HepG2 (cell line): ENCODE measurements around the gene HSD11B1. TPM values are rescaled to one million over a fixed set of nuclear protein-coding genes. Genes with fewer than 3 reads are reported as not detected.

ENCODE experiments used
- IKZF1 ChIP-seq: fragments of 450-650 bp; IDR thresholded peaks from 2 replicates; pipeline ENCODE4 v1.7.1; 2016
- ZNF317 ChIP-seq: sonication (generic); formaldehyde crosslinking; IDR thresholded peaks from 2 replicates; pipeline ENCODE4 v1.5.0; 2020; ENCODE audit warnings: mild to moderate bottlenecking, missing genetic modification reagents
- ZNF550 ChIP-seq: sonication (generic); formaldehyde crosslinking; IDR thresholded peaks from 2 replicates; pipeline ENCODE4 v1.4.0; 2020; ENCODE audit warnings: mild to moderate bottlenecking, missing genetic modification reagents, borderline replicate concordance
- ZNF777 ChIP-seq: sonication (generic); formaldehyde crosslinking; IDR thresholded peaks from 2 replicates; pipeline ENCODE4 v1.4.0; 2020; ENCODE audit warnings: missing genetic modification reagents
- polyA plus RNA-seq, 8 experiments: library from polyadenylated mRNA; depleted of rRNA in 3 of 8; stranded (reverse) in 7 of 8; unstranded in 1 of 8; fragments of >200 nt; fragmentation: Illumina TruSeq in 4 of 8; extraction: Trizol in 4 of 8; gene quantifications; 2 replicates each; pipeline versions ENCODE4 v1.2.1 to v1.2.3, GENCODE V29; 2011 to 2016; ENCODE audit warnings: low read depth in 4 of 8, missing spikeins in 1 of 8, mixed read lengths in 1 of 8; ENCODE audit not compliant: insufficient read depth in 1 of 8
- total RNA-seq, 5 experiments: library from RNA; depleted of rRNA; stranded (reverse); fragments of >200 nt; fragmentation: Illumina TruSeq; extraction: Trizol; gene quantifications; 2 replicates each; pipeline ENCODE4 v1.2.3, GENCODE V29; 2016; ENCODE audit warnings: low read depth in 1 of 5
- TF ChIP-seq, protein P1 (sequence below): IDR thresholded peaks from 2 replicates; pipeline ENCODE4 v1.4.0; 2020; ENCODE audit warnings: mild to moderate bottlenecking, missing genetic modification reagents
- TF ChIP-seq, protein P2 (sequence below): sonication (generic); formaldehyde crosslinking; IDR thresholded peaks from 2 replicates; pipeline ENCODE4 v1.5.0; 2020; ENCODE audit warnings: missing genetic modification reagents, mild to moderate bottlenecking, borderline replicate concordance
- TF ChIP-seq, protein P3 (sequence below): sonication (generic); formaldehyde crosslinking; IDR thresholded peaks from one replicate; pipeline ENCODE4 v1.5.1; 2020; ENCODE audit warnings: mild to moderate bottlenecking, missing genetic modification reagents; ENCODE audit errors: not compliant biosample characterization
- TF ChIP-seq, protein P4 (sequence below): sonication (generic); formaldehyde crosslinking; IDR thresholded peaks from 2 replicates; pipeline ENCODE4 v1.5.0; 2020; ENCODE audit warnings: missing genetic modification reagents
- TF ChIP-seq, protein P5 (sequence below): sonication (generic); formaldehyde crosslinking; IDR thresholded peaks from 2 replicates; pipeline ENCODE4 v1.4.0; 2020; ENCODE audit warnings: missing genetic modification reagents

HSD11B1 gene
- total and polyA plus RNA-seq, 2 of the 13 experiments (the other 11 are each of a cell fraction or from before 2014, with no cell fraction given): not detected

DNA sequence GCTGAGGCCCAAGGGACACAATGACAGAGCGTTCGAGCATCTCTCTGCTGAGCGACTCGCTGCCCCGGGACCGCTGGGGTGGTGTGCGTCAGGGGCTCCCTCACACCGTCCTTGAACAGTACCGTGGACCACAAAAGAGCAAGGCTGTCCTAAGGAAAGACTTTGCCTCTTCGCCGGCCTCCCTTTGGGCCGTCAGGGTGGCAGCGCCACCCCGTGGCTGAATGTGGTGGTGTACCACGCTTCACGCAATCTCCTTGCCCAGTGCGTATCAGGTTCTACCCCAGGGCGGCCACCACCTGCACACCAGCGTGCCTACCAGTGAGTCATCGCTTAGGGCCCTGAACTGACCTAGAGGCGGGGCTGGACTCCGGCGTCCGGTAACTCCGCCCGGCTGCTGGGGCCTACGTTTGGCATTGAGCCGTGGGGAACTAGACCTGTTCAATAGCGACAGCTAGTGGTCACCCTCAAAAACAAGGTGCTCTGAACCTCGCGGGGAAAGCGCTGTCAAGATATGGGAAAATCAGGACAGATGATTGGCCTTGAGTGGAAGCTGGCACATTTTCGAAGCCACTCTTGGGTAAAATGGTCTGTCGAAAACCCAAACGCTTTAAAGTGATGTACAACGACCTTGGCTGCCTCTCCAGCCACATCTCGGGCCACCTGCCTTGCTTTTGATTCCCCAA, 43.1 kb downstream of the HSD11B1 start (continued):
- TF ChIP-seq, protein P1, sequence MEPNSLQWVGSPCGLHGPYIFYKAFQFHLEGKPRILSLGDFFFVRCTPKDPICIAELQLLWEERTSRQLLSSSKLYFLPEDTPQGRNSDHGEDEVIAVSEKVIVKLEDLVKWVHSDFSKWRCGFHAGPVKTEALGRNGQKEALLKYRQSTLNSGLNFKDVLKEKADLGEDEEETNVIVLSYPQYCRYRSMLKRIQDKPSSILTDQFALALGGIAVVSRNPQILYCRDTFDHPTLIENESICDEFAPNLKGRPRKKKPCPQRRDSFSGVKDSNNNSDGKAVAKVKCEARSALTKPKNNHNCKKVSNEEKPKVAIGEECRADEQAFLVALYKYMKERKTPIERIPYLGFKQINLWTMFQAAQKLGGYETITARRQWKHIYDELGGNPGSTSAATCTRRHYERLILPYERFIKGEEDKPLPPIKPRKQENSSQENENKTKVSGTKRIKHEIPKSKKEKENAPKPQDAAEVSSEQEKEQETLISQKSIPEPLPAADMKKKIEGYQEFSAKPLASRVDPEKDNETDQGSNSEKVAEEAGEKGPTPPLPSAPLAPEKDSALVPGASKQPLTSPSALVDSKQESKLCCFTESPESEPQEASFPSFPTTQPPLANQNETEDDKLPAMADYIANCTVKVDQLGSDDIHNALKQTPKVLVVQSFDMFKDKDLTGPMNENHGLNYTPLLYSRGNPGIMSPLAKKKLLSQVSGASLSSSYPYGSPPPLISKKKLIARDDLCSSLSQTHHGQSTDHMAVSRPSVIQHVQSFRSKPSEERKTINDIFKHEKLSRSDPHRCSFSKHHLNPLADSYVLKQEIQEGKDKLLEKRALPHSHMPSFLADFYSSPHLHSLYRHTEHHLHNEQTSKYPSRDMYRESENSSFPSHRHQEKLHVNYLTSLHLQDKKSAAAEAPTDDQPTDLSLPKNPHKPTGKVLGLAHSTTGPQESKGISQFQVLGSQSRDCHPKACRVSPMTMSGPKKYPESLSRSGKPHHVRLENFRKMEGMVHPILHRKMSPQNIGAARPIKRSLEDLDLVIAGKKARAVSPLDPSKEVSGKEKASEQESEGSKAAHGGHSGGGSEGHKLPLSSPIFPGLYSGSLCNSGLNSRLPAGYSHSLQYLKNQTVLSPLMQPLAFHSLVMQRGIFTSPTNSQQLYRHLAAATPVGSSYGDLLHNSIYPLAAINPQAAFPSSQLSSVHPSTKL: peak; percentile 70
- TF ChIP-seq ZNF317 (CRISPR knock-in tag): no peak; the same call in 1 of the 2 replicates
- no peak for TF ChIP-seq IKZF1
- TF ChIP-seq, protein P2, sequence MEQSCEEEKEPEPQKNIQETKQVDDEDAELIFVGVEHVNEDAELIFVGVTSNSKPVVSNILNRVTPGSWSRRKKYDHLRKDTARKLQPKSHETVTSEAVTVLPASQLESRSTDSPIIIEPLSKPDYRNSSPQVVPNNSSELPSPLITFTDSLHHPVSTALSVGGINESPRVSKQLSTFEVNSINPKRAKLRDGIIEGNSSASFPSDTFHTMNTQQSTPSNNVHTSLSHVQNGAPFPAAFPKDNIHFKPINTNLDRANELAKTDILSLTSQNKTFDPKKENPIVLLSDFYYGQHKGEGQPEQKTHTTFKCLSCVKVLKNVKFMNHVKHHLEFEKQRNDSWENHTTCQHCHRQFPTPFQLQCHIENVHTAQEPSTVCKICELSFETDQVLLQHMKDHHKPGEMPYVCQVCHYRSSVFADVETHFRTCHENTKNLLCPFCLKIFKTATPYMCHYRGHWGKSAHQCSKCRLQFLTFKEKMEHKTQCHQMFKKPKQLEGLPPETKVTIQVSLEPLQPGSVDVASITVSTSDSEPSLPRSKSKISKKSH (CRISPR knock-in tag): no peak
- TF ChIP-seq, protein P3, sequence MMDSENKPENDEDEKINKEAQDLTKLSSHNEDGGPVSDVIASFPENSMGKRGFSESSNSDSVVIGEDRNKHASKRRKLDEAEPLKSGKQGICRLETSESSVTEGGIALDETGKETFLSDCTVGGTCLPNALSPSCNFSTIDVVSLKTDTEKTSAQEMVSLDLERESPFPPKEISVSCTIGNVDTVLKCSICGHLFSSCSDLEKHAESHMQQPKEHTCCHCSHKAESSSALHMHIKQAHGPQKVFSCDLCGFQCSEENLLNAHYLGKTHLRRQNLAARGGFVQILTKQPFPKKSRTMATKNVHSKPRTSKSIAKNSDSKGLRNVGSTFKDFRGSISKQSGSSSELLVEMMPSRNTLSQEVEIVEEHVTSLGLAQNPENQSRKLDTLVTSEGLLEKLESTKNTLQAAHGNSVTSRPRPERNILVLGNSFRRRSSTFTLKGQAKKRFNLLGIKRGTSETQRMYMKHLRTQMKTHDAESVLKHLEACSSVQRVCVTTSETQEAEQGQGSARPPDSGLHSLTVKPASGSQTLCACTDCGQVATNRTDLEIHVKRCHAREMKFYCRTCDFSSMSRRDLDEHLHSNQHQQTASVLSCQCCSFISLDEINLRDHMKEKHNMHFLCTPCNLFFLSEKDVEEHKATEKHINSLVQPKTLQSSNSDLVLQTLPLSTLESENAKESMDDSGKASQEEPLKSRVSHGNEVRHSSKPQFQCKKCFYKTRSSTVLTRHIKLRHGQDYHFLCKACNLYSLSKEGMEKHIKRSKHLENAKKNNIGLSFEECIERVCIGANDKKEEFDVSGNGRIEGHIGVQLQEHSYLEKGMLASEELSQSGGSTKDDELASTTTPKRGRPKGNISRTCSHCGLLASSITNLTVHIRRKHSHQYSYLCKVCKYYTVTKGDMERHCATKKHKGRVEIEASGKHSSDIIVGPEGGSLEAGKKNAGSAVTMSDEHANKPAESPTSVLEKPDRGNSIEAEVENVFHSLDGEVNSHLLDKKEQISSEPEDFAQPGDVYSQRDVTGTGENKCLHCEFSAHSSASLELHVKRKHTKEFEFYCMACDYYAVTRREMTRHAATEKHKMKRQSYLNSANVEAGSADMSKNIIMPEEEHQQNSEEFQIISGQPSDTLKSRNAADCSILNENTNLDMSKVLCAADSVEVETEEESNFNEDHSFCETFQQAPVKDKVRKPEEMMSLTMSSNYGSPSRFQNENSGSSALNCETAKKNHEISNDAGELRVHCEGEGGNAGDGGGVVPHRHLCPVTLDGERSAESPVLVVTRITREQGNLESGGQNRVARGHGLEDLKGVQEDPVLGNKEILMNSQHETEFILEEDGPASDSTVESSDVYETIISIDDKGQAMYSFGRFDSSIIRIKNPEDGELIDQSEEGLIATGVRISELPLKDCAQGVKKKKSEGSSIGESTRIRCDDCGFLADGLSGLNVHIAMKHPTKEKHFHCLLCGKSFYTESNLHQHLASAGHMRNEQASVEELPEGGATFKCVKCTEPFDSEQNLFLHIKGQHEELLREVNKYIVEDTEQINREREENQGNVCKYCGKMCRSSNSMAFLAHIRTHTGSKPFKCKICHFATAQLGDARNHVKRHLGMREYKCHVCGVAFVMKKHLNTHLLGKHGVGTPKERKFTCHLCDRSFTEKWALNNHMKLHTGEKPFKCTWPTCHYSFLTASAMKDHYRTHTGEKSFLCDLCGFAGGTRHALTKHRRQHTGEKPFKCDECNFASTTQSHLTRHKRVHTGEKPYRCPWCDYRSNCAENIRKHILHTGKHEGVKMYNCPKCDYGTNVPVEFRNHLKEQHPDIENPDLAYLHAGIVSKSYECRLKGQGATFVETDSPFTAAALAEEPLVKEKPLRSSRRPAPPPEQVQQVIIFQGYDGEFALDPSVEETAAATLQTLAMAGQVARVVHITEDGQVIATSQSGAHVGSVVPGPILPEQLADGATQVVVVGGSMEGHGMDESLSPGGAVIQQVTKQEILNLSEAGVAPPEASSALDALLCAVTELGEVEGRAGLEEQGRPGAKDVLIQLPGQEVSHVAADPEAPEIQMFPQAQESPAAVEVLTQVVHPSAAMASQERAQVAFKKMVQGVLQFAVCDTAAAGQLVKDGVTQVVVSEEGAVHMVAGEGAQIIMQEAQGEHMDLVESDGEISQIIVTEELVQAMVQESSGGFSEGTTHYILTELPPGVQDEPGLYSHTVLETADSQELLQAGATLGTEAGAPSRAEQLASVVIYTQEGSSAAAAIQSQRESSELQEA (CRISPR knock-in tag): no peak
- TF ChIP-seq ZNF550 (CRISPR knock-in tag): no peak
- TF ChIP-seq, protein P4, sequence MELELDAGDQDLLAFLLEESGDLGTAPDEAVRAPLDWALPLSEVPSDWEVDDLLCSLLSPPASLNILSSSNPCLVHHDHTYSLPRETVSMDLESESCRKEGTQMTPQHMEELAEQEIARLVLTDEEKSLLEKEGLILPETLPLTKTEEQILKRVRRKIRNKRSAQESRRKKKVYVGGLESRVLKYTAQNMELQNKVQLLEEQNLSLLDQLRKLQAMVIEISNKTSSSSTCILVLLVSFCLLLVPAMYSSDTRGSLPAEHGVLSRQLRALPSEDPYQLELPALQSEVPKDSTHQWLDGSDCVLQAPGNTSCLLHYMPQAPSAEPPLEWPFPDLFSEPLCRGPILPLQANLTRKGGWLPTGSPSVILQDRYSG (CRISPR knock-in tag): no peak
- TF ChIP-seq, protein P5, sequence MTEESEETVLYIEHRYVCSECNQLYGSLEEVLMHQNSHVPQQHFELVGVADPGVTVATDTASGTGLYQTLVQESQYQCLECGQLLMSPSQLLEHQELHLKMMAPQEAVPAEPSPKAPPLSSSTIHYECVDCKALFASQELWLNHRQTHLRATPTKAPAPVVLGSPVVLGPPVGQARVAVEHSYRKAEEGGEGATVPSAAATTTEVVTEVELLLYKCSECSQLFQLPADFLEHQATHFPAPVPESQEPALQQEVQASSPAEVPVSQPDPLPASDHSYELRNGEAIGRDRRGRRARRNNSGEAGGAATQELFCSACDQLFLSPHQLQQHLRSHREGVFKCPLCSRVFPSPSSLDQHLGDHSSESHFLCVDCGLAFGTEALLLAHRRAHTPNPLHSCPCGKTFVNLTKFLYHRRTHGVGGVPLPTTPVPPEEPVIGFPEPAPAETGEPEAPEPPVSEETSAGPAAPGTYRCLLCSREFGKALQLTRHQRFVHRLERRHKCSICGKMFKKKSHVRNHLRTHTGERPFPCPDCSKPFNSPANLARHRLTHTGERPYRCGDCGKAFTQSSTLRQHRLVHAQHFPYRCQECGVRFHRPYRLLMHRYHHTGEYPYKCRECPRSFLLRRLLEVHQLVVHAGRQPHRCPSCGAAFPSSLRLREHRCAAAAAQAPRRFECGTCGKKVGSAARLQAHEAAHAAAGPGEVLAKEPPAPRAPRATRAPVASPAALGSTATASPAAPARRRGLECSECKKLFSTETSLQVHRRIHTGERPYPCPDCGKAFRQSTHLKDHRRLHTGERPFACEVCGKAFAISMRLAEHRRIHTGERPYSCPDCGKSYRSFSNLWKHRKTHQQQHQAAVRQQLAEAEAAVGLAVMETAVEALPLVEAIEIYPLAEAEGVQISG (CRISPR knock-in tag): peak; percentile 59; the same call in 1 of the 2 replicates
- no peak for TF ChIP-seq ZNF777 (CRISPR knock-in tag)
